ENCODE measurements around the gene PLXND1.
A peak's percentile ranks its signal among the peaks of the same experiment; 100 is the strongest.

PLXND1 gene

DNA sequence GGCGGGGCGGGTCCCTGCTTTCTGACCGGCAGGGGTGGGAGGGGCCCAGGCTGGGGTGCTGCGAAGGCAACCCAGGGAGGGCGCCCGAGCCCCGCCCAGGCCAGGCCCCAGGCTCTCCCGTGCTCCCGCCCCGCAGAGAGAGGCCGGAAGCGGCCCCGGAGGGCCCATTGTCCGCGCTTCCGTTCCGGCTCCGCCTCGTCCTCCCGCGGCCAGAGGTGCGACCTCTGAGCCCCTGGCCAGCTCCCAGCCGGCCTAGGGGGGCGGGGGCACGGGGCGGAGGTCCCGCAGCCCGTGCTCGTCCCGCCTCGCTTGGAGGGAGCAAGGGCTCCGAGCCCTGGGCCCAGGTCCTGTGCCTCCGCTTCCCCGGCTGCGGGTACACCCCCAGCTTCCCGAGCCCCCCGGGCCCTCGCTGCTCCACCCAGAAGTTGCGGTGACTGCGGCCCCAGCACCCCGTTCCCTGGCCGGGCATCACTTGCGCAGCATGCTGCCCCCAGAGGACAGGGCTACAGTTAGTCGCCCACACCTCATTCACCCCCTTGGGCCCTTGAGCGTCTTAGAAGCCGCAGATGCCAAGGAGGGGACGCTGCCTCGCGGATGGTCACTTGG is 20.4 kb upstream of the PLXND1 start:
- DNase-seq: peak; percentile 93

- no peak for DNase-seq
Observed at GRCh38 chr3:129625072-129625874, 18.8 kb upstream of the PLXND1 start.

DNA sequence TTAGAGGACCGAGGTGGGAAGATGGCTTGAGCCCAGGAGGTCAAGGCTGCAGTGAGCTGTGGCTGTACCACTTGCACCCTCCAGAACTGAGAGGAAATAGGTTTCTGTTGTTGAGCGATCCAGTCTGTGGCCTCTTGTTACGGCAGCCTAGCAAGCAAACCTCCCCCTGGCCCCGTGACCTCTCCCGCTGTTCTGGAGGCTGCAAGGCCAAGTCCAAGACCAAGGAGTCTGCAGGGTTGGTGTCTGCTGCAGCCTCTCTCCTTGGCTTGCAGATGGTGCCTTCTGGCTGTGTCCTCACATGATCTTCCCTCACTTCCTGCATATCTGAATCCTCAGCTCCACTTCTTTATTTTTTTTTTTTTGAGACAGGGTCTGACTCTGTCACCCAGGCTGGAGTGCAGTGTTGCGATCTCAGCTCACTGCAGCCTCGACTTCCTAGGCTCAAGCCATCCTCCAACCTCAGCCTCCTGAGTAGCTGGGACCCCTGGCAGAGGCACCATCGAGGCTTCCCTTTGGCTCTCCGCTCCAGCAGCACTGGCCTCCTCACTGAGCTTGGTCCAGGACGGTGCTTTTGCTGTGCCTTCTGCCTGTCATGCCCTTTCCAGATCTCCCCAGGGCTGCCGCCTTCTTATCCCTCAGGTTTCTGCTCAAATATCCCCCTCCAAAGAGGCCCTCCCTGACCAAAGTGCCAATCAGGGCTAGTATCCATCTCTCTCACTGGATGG is 18.0 kb upstream of the PLXND1 start:
- no peak for DNase-seq

DNA sequence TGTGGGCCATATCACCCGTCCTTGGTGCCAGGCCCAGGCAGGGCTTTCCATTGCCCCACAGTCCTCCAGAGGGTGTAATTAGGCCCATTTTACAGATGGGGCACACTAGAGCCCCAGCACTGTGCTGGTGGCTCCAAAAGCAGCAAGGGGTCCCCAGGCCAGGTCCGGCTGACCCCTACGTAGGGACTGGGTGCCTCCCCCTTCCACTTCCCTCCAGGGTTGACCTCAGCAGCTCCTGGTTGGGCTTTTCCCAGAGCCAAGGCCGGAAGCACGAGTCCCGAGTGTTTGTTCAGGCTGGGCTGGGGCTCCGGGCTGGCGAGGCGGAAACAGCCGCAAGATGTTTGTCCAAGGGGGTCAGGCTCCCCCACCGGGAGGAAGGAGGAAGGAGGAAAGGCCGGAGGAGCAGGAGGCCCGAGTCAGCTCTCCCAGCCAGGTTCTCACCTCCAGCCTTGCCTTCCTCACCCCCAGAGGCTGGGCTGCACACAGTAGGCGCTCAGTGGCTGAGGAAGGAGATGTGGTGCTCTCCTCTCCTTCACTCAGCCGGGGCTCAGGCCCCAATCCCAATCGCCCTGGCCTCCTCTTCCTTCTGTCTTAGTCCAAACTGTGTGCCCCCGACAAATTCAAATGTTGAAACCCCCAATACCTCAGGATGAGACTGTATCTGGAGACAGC is 17.1 kb upstream of the PLXND1 start:
- no peak for DNase-seq

DNA sequence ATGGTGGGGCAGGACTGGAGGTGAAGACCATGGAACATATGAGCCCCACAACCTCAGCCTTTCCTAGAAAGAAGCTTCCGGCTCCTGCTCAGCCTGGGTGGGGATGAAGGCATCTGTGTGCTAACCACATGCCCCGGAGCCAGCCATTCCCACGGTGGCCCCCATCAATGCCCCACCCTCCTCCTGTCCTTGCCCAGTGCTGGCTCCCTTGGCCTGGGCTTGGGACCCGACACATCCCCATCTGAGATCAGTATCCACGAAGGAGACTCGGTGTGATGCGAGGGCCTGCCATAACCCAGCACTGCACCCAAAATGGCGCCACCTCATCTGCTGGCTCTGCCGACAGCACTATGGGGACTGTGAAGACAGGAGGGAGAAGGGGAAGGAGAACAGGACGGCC is 16.5 kb upstream of the PLXND1 start:
- no peak for DNase-seq

DNA sequence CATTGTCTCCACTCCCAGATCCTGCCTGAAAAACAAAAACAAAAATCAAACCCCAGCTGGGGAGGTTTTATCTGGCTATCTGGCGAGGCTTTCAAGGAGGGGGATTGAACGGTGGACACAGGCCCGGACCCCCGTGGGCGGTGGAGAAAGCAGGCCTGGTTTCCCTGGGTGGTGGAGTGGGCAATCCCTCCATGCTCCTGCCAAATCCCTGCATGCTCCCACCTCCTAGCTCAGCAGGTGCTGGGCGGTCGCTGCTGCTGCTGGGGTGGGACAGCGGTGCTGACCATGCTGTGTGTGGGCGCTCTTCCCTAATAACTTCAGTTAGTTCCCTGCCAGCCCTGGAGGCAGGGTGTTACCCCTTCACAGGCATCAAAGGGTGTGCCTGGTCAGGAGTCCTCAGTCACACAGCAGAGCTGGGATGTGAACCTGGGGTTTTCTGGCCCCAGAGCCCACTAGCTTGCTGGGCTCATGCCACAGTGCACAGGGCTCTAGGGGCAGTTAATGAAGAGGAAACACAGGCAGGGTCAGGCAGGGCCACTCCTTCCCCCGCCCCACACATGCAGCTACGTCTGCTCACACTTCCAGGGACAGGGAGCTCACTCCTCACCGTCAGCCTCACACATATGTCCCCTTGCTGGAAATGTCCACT is 15.9 kb upstream of the PLXND1 start:
- no peak for DNase-seq

- DNase-seq: no peak
Observed at GRCh38 chr3:129621626-129622225, 15.2 kb upstream of the PLXND1 start.

DNA sequence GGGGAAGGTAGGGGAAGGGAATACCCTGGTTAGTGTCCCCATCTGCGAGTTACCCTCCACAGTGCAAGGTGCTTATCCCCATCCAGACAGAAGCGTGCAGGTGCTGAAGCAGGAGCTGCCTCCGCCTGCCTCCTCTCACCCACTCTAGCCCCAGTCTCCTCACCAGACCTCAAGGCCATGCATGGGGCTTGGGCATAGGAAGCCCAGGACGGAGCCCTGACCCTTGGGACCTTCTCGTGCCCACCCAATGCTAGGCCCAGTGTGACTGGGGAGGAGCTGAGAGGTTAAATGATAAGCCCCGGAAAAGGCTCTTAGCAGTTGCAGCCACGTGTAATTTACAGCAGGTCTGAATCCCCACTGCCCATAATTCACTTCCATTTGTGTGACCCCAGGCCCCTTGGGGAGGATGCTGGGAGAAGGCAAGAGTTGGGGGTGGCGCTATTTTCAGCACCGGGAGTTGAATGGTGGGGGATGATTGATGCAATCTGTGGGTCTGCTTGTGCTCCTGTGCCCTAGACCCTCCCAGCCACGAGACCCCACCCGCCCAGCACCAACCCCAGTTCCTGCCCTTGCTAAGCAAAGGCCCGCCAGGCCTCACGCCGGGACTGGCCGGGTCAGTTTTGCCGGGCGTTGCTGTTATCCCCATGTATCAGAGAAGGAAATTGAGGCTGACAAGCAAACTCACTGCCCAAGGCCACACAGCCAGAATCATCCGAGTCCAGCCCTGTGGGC is 14.5 kb upstream of the PLXND1 start:
- no peak for DNase-seq

DNA sequence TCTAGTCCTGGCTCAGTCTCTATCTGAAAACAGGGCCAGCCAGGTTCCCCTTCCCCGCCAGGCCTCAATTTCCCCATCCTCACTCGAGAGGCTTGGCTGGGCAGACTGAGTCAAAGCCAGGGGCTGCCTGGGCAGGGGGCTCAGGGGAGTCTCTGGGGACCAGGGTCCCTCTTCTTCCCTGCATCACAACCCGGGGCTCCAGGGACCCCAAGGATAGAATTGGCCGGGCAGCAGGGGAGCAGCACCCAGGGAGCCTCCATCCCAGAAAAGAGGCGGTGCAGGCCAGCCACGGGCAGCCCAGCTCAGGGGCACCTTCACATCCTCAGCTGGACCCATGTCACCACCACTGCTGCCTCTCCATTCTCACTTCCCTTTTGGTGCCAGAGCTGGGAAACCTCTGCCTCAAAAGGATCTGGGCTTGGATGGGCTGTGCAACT is 13.3 kb upstream of the PLXND1 start:
- no peak for DNase-seq

DNA sequence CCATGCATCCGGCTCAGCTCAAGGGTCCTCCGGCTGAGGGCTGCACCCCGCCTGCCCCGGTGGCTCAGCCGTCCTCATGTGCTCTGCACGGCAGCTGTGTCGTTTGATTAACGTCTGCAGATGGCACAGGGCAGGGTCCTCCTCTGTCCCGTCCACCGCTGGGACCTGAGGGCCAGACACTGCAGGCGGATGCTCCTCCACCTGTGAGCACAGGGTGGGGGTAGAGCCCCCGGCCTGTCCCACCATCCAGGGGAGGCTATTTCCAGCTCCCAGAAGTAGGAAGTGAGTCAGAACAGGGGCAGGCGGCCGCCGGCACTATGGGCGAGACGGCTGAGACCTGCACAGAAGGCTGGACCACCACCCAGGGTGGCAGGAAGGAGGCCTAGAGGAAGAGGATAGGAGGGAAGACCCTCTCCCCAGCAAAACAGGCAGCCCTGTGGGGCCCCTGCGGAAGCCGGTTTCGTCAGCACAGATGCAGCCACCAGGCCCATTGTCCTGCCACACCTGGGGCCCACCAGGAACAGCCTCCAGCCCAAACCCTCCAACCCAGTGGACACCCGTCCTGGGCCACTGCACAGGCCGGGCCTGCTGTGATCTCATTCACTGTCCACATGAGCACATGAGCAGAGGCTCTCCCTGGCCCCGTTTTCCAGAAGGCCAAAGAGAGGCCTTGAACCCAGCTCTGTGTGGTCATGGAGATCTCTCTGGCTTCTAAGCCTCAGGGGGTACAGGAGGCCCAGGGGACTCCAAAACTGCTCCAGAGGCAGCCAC is 12.6 kb upstream of the PLXND1 start:
- no peak for DNase-seq

DNA sequence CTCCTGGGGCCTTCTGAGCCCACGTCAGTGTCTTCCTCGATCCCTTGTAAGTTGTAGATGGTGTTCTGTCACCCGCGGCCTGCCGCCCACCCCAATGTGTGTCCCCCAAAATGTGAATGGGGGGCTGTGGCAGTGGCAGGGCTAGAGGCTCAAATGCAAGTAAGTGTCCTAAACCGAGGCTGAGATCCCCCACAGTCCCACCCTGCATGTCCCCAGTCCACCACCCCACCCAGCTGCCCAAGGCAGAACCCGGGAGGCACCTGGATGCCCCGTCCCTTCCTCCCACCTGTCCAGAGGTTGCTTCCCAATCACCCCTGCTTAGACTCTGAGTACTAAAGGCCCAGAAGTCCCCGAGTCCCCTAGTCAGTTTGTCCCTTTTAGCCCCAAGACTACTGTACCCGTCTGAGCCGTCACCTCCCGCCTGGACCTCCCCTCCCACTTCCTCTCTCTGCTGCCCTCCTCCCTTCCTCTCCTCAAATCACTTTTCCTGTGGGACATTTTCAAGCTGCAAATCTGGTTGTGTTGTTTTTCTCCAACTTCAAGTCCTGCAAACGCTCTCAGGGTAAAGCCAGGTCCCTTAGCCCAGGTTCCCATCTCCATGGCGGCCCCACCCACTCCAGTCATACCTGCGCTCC is 11.8 kb upstream of the PLXND1 start:
- DNase-seq: no peak

GRCh38 chr3:129617381-129618185 is 11.1 kb upstream of the PLXND1 start:
- DNase-seq: no peak

GRCh38 chr3:129616713-129617112 is 10.2 kb upstream of the PLXND1 start:
- no peak for DNase-seq

DNA sequence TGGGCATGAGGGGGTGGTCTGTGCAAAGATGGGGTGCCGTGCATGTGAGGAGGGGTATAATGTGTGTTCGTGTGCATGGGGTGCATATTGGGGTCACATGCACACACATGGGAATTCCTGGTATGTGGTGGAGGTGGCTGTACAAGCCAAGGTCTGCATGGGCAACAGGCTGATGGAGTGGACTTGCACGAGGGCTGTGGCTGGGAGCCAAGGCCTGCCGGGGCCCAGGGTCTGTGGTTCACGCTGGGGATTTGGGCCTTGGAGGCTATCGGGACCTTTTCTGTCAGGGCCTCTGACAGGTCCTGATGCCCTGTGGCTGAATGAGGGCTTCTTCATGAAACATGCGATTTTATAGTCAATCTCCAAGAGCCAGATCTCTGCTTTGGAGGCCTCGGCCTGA is 9.8 kb upstream of the PLXND1 start:
- DNase-seq: no peak

DNA sequence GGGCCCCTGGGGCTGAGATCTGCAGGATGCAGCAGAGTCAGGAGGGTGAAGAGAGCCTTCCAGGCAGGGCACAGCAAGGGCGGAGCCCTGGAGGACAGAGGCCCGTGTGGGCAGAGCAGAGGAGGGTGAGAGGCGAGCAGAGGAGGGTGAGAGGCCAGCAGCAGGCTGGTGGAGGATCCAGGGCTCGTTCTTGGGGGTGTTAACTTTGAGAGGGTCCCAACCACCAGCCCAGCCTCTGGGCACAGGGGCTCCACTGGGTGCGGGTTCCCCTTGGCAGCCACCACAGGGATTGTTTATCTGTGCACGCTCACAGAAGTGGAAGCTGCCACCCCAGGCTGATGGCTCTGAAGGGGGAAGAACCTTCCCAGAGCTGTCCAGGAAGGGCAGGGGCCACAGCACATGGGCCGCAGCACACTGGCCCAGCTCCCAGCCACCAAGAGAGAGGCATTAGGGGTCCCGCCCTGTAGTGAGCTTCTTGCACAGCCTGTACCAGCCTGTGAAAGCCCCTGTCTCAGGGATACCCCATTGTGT is 9.3 kb upstream of the PLXND1 start:
- DNase-seq: peak; percentile 57

- peak; percentile 95 for DNase-seq
Observed at GRCh38 chr3:129614927-129615363, 8.5 kb upstream of the PLXND1 start.

GRCh38 chr3:129614435-129614834 is 8.0 kb upstream of the PLXND1 start:
- no peak for DNase-seq

GRCh38 chr3:129613367-129613740 is 6.9 kb upstream of the PLXND1 start:
- no peak for DNase-seq

Measured in hematopoietic multipotent progenitor cell treated with erythropoietin and hydrocortisone succinate and interleukin-3 and kit ligand, for 6 days (in vitro differentiated cells).